ENCODE data around the gene AASDHPPT. TPM values are rescaled to one million over a fixed set of nuclear protein-coding genes. Genes with fewer than 3 reads are reported as not detected.

The AASDHPPT gene
- total RNA-seq, 1 experiment from 2014 or later: 47.1 TPM

- Histone ChIP-seq H4K5ac (ENCODE audit: insufficient read length, low read depth, low read length) (no peak overlapping the region), H3K9ac (ENCODE audit: extremely low read depth, insufficient read length, low read length) (no peak overlapping the region), H3T11ph (ENCODE audit: low read length) (no peak overlapping the region), H2BK5ac (ENCODE audit: insufficient read length, low read length) (no peak overlapping the region), H4K20me1 (ENCODE audit: control insufficient read depth, insufficient read depth, insufficient read length) (no peaks in the 10 kb centered on the region), H3K4ac (ENCODE audit: low read depth, low read length) (no peak overlapping the region), H2AK5ac (ENCODE audit: insufficient read length, low read length) (no peak overlapping the region), H4K91ac (ENCODE audit: insufficient read length, low read depth, low read length) (no peak overlapping the region), H2BK12ac (ENCODE audit: insufficient read length, low read depth, low read length) (no peak overlapping the region), H4K8ac (replicated peaks; ENCODE audit: insufficient read length, low read depth, low read length) (no peak overlapping the region), H3K56ac (ENCODE audit: insufficient read length, low read depth, low read length) (no peak overlapping the region), H2BK15ac (ENCODE audit: low read depth, low read length) (no peak overlapping the region), H3K18ac (ENCODE audit: insufficient read length, low read depth, low read length) (no peak overlapping the region), H3K23me2 (ENCODE audit: insufficient read length, low read depth, low read length, poor library complexity, severe bottlenecking) (no peaks in the 10 kb centered on the region), H3K9me3 (ENCODE audit: control insufficient read depth, low read depth, low read length) (no peaks in the 10 kb centered on the region), H3K4me1 (ENCODE audit: insufficient read depth, low read length) (no peaks in the 10 kb centered on the region), H2BK120ac (ENCODE audit: low read depth, low read length, poor library complexity, severe bottlenecking) (no peak overlapping the region), H3K79me2 (ENCODE audit: insufficient read depth, low read length) (peaks cover 12% of the 10 kb centered on the region; the same call in 1 of the 2 replicates), H3K14ac (ENCODE audit: insufficient read depth, low read length) (no peak overlapping the region), H3K27ac (ENCODE audit: insufficient read length, low read depth, low read length) (no peak overlapping the region), H3K27me3 (ENCODE audit: insufficient read depth, low read length) (no peaks in the 10 kb centered on the region), H3K23ac (ENCODE audit: insufficient read length, low read depth, low read length) (no peak overlapping the region), H2AFZ (ENCODE audit: low read length) (no peak overlapping the region), H3K79me1 (ENCODE audit: insufficient read depth, low read depth, low read length, poor library complexity, severe bottlenecking) (peaks cover 6% of the 10 kb centered on the region), H3K4me2 (ENCODE audit: insufficient read depth, insufficient read length, low read length) (no peak overlapping the region), H2BK20ac (ENCODE audit: low read depth, low read length, poor library complexity, severe bottlenecking) (no peak overlapping the region)
- TF ChIP-seq CTCF (conservative IDR thresholded peaks at IDR 0.05): no peak
- WGBS (ENCODE audit: extremely low coverage, insufficient read length, low lambda C conversion rate): no CpG with 5 or more reads among the region's 2 CpGs
- Mint-ChIP-seq H3K4me3 (no peak overlapping the region), H3K27me3 (ENCODE audit: low read depth) (no peaks in the 10 kb centered on the region), H3K9me3 (no peaks in the 10 kb centered on the region), H3K36me3 (ENCODE audit: insufficient read depth in 1 of 3, low read depth in 3 of 3) (peaks cover 15 to 50% (median 47%) of the 10 kb centered on the region in 3 experiments; a peak in 6 of 7 replicates), H3K27ac (peak overlapping the region in 1 of 3 experiments; percentile 84; a peak in 2 of 7 replicates), H3K4me1 (peaks cover 14 to 15% of the 10 kb centered on the region in 2 experiments)
- no peak for DNase-seq
Measured at GRCh38 chr11:106086850-106087249, 9.4 kb downstream of the AASDHPPT start.
